Right kidney (tissue), 1 donor: ENCODE measurements around the gene CTBP2.

ENCODE experiments used
- DNase-seq: peaks from one replicate; pipeline ENCODE4 v3.0.0-alpha.2; 2016

Gene CTBP2

GRCh38 chr10:125105706-125106255, 54.6 kb downstream of the CTBP2 start:
- DNase-seq, result no peak

- DNase-seq, result no peak
These were observed 55.2 kb downstream of the CTBP2 start for GRCh38 chr10:125105155-125105554.

- no peak for DNase-seq
These were observed 55.8 kb downstream of the CTBP2 start for GRCh38 chr10:125104559-125104958.

- no peak for DNase-seq
These were observed 56.4 kb downstream of the CTBP2 start for GRCh38 chr10:125103924-125104323.

- no peak for DNase-seq
These were observed 56.9 kb downstream of the CTBP2 start for GRCh38 chr10:125103466-125103865.

GRCh38 chr10:125102821-125103220, 57.5 kb downstream of the CTBP2 start:
- DNase-seq, result no peak

- DNase-seq, result no peak
These were observed 58.1 kb downstream of the CTBP2 start for GRCh38 chr10:125102246-125102645.

- DNase-seq, result no peak
These were observed 58.8 kb downstream of the CTBP2 start for GRCh38 chr10:125101581-125101980.

GRCh38 chr10:125101049-125101448, 59.3 kb downstream of the CTBP2 start:
- DNase-seq, result no peak

- DNase-seq, result no peak
These were observed 62.8 kb downstream of the CTBP2 start for GRCh38 chr10:125097409-125098070.

GRCh38 chr10:125096975-125097374, 63.4 kb downstream of the CTBP2 start:
- no peak for DNase-seq

GRCh38 chr10:125096371-125096770, 64.0 kb downstream of the CTBP2 start:
- no peak for DNase-seq

GRCh38 chr10:125095776-125096175, 64.6 kb downstream of the CTBP2 start:
- DNase-seq, result no peak

GRCh38 chr10:125095228-125095627, 65.1 kb downstream of the CTBP2 start:
- no peak for DNase-seq

GRCh38 chr10:125094806-125095205, 65.6 kb downstream of the CTBP2 start:
- DNase-seq, result no peak

- no peak for DNase-seq
These were observed 66.2 kb downstream of the CTBP2 start for GRCh38 chr10:125093974-125094705.

GRCh38 chr10:125093199-125093973, 67.0 kb downstream of the CTBP2 start:
- no peak for DNase-seq

GRCh38 chr10:125092564-125093031, 67.8 kb downstream of the CTBP2 start:
- no peak for DNase-seq

GRCh38 chr10:125091891-125092290, 68.5 kb downstream of the CTBP2 start:
- no peak for DNase-seq

GRCh38 chr10:125089469-125089868, 70.9 kb downstream of the CTBP2 start:
- no peak for DNase-seq

- no peak for DNase-seq
These were observed 72.5 kb downstream of the CTBP2 start for GRCh38 chr10:125087897-125088215.

- DNase-seq, result no peak
These were observed 73.0 kb downstream of the CTBP2 start for GRCh38 chr10:125087191-125087896.
